HG03442 (cell line): Measurements from ENCODE around the gene NMNAT1.
A peak's percentile ranks its signal among the peaks of the same experiment; 100 is the strongest.
"Not testable (repeated sequence)": the region's sequence is repeated elsewhere in the genome, so short reads cannot be mapped to it uniquely, and the experiment has no call there.

Experiments
- ATAC-seq: cut with Tn5 transposase; IDR thresholded peaks from one replicate; pipeline ENCODE4 v1.9.1; 2021; ENCODE audit warnings: mild to moderate bottlenecking, moderate library complexity; ENCODE audit not compliant: unreplicated experiment

Gene NMNAT1

GRCh38 chr1:10007169-10007568 lies 63.9 kb downstream of the NMNAT1 start:
- ATAC-seq: no peak

- no peak for ATAC-seq
These were observed 70.7 kb downstream of the NMNAT1 start for GRCh38 chr1:10014016-10014415.

- ATAC-seq: no peak
These were observed 76.3 kb downstream of the NMNAT1 start for GRCh38 chr1:10019561-10019960.

- ATAC-seq: no peak
These were observed 76.8 kb downstream of the NMNAT1 start for GRCh38 chr1:10020086-10020485.

- not testable (repeated sequence) for ATAC-seq
These were observed 77.4 kb downstream of the NMNAT1 start for GRCh38 chr1:10020678-10021077.

GRCh38 chr1:10021992-10022391 lies 78.7 kb downstream of the NMNAT1 start:
- not testable (repeated sequence) for ATAC-seq

GRCh38 chr1:10022656-10023055 lies 79.4 kb downstream of the NMNAT1 start:
- ATAC-seq: no peak

- no peak for ATAC-seq
These were observed 82.1 kb downstream of the NMNAT1 start for GRCh38 chr1:10025354-10025753.

- ATAC-seq: no peak
These were observed 83.8 kb downstream of the NMNAT1 start for GRCh38 chr1:10027027-10027426.

- not testable (repeated sequence) for ATAC-seq
These were observed 85.8 kb downstream of the NMNAT1 start for GRCh38 chr1:10028956-10029500.

- ATAC-seq: no peak
These were observed 88.2 kb downstream of the NMNAT1 start for GRCh38 chr1:10031461-10031860.

GRCh38 chr1:10032590-10033358 lies 89.5 kb downstream of the NMNAT1 start, which contains the start of gene UBE4B:
Gene UBE4B, plus strand, starts transcription at chr1:10032958. Its CDS starts 713 bp downstream, at chr1:10033671.
- peak; percentile 97 for ATAC-seq

- ATAC-seq: no peak
These were observed 90.1 kb downstream of the NMNAT1 start for GRCh38 chr1:10033359-10033845.
